ENCODE measurements around the gene ZIC5.

- TF ChIP-seq SREBF2 (IDR thresholded peaks at IDR 0.05) (no peak), PHF8 (IDR thresholded peaks at IDR 0.05; ENCODE audit: borderline replicate concordance, low read depth) (no peak), POLR2A (IDR thresholded peaks at IDR 0.05; ENCODE audit: low read length) (no peak), CTCF (IDR thresholded peaks at IDR 0.05) (no peak), CBX8 (IDR thresholded peaks at IDR 0.05) (no peak), SMC3 (IDR thresholded peaks at IDR 0.05) (no peak), ZSCAN20 (CRISPR knock-in tag; IDR thresholded peaks at IDR 0.05) (no peak), JUN (IDR thresholded peaks at IDR 0.05) (no peak), USF2 (IDR thresholded peaks at IDR 0.05) (no peak)
Measured at GRCh38 chr13:99929866-99930265, 41.7 kb downstream of the ZIC5 start.
